NB4 (cell line): Measurements from ENCODE around the gene CCNE1.

Source experiments
- DNase-seq: peaks from one replicate; pipeline ENCODE4 v3.0.0; 2010; ENCODE audit warnings: low read depth
- H3K4me3 ChIP-seq: one replicate; pipeline ENCODE4 v1.5.1; 2011; ENCODE audit warnings: mild to moderate bottlenecking, low read depth, low read length, moderate library complexity
- MAX ChIP-seq: IDR thresholded peaks from 2 replicates; pipeline ENCODE4 v1.6.1; 2011; ENCODE audit warnings: low read depth, low read length
- MYC ChIP-seq: IDR thresholded peaks from 2 replicates; pipeline ENCODE4 v1.6.1; 2011; ENCODE audit warnings: low read depth, low read length
- POLR2A ChIP-seq: IDR thresholded peaks from 2 replicates; pipeline ENCODE4 v1.6.1; 2011; ENCODE audit warnings: mild to moderate bottlenecking; ENCODE audit not compliant: insufficient read length; ENCODE audit errors: extremely low read depth
- TF ChIP-seq, protein P1 (sequence below): IDR thresholded peaks from one replicate; pipeline ENCODE4 v1.5.1; 2012; ENCODE audit warnings: low read depth, low read length

The CCNE1 gene

DNA sequence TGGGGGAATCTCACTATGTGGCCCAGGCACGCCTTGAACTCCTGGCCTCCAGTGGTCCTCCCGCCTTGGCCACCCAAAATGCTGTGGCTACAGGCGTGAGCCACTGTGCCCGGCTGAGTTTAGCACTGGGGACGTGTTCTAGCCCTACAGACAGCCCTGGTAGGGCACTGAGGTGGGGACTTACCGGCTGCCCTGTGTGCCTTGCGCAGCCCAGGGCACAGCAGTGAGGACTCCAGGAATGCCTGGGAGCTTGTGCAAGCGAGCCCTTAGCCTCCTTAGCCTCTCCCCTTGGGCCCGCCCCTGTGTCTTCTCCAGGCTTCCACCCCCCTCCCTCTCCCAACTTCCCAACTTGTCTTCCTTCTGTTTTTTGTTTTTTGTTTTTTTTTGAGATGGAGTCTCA, 21.0 kb downstream of the CCNE1 start:
- no peak for DNase-seq
- TF ChIP-seq, protein P1, sequence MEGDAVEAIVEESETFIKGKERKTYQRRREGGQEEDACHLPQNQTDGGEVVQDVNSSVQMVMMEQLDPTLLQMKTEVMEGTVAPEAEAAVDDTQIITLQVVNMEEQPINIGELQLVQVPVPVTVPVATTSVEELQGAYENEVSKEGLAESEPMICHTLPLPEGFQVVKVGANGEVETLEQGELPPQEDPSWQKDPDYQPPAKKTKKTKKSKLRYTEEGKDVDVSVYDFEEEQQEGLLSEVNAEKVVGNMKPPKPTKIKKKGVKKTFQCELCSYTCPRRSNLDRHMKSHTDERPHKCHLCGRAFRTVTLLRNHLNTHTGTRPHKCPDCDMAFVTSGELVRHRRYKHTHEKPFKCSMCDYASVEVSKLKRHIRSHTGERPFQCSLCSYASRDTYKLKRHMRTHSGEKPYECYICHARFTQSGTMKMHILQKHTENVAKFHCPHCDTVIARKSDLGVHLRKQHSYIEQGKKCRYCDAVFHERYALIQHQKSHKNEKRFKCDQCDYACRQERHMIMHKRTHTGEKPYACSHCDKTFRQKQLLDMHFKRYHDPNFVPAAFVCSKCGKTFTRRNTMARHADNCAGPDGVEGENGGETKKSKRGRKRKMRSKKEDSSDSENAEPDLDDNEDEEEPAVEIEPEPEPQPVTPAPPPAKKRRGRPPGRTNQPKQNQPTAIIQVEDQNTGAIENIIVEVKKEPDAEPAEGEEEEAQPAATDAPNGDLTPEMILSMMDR: no peak
- TF ChIP-seq MAX (no peak), MYC (no peak), POLR2A (no peak)
- H3K4me3 ChIP-seq: no peak overlapping the region

DNA sequence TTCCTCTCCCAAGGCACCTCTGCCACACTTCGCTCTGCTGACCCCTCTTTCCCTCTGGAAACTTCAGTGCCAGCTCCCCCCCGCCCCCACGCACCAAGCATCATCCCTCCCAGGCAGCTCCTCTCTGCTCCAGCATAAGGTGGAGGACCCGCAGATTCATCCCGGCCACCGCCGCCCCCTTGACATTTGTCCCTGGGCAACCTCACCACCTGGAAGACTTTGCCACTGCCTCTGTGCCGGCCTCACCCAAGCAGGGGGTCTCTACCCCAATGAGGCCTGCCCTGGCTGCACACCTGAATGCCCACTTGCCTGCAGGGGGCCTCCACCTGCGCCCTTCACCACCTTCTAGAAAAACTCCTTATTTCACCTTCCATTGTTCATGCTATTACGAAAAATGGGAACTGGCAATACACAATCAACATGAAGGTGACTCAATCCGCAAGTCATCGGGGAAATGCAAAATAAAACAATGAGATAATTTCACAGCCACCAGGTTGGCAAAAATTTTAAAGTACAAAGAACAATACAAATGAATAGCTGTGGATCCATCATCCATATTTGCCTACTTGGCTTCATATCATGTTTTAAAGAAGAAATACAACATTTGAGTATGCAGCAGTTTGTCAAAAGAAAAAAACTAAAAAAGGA, 21.9 kb downstream of the CCNE1 start:
- no peak overlapping the region for H3K4me3 ChIP-seq
- no peak for DNase-seq
- TF ChIP-seq POLR2A: no peak

DNA sequence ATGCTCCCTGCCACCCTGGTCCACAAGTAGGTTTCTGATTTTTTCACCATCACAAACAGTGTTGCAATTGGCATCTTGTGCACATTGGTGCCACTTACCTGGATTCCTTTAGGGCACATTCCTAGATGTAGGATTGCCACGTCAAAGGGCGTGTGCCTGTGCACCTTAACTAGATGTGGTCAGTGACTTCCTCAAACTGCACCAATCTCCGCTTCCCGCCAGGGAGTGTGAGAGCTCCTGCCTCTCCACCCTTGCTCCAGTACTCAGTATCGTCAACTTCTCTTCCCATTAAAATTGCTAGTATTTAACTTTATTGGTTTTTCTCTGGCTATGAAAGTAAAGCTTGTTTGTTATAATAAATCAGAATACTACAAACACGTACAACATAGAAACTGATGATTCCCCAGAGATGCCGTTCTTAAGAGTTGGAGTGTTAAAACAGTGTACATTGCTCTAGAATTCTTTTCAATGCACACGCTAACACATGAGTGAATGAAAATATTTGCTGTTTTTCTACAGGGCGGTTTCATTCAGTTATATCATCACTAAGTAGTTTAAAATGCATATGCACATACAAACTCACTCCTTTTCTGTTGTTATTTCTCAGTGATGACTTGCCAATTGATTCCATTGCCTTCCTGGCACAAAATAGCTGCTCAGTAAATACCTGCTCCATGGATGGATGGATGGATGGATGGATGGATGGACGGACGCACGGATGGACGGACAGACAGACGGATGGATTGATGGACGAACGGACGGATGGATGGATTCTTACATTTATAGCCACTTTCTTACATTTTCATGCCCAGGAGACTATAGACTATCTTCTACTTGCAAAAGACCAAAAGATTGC, 23.4 kb downstream of the CCNE1 start:
- TF ChIP-seq MYC: no peak
- TF ChIP-seq, protein P1: no peak
- no peak for TF ChIP-seq POLR2A
- TF ChIP-seq MAX: no peak
- no peak for DNase-seq
- no peak overlapping the region for H3K4me3 ChIP-seq

DNA sequence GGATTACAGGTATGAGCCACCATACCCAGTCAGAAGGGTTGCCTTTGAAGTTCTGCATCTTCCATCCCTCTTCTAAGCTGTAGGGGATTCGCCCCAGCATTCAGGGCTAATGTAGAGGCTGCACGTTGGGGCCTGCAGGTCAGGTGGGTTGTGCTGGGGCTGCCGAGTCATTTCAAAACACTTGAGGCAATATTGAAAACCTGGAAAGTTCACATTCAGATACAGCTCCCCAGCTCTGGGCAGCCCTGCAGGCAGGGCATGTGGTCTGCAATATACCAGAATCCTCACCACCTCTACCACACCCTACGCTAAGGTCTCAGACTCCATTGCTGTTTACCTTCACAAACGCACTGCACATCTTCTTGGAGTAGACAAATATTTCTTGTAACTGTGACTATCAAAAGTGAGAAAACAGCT, 24.6 kb downstream of the CCNE1 start:
- DNase-seq: no peak
- TF ChIP-seq MAX: no peak
- TF ChIP-seq, protein P1: no peak
- no peak for TF ChIP-seq MYC

GRCh38 chr19:29837448-29837981, 25.7 kb downstream of the CCNE1 start:
- DNase-seq: no peak
- TF ChIP-seq POLR2A (no peak), MYC (no peak), MAX (no peak)
- TF ChIP-seq, protein P1: no peak
- H3K4me3 ChIP-seq: no peak overlapping the region

More for the DNA sequence above, 24.6 kb downstream of the CCNE1 start:
- H3K4me3 ChIP-seq: no peak overlapping the region

DNA sequence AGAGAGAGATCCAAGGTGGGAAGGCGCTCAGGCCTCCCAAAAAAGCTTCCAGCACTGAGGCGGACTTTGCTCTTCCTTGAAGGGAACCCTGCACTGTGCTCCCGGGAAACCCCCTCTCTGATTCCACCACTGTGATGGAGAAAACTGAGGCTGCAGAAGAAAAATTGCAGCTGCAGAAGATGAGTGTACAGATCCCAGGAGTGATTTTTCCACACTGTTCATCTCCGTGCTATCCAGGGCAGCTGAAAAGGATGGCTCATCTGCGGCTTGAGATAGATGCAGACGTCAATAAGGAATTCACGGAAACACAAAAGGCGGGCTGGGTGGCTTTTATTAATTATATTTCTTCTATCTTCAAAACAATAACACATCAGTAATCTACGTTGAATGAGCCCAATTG, 26.2 kb downstream of the CCNE1 start:
- DNase-seq: no peak
- H3K4me3 ChIP-seq: no peak overlapping the region
- TF ChIP-seq MAX (no peak), POLR2A (no peak), MYC (no peak)
- TF ChIP-seq, protein P1: no peak
